ENCODE results near the gene TMEM117. TPM values are rescaled to one million over a fixed set of nuclear protein-coding genes. Genes with fewer than 3 reads are reported as not detected.

Gene TMEM117
- total RNA-seq, 1 donor from 2014 or later, result 12.4 TPM

DNA sequence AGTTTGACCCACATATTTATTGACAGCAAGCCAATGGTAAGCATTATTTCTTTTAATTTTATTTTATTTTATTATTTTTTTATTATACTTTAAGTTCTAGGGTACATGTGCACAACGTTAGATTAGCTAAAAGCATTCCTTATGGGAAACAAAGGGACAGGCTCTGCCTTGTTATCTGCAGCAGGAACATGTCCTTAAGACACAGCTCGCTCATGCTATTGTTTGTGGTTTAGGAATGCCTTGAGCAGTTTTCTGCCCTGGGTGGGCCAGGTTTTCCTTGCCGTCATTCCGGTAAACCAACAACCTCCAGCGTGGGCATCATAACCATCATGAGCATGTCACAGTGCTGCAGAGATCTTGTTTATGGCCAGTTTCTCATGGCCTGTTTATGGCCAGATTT lies 370.2 kb downstream of the TMEM117 start:
- no peaks in the 10 kb centered on the region for H3K36me3 ChIP-seq (ENCODE audit: control insufficient read depth, insufficient read depth, low read length)
- TF ChIP-seq, protein P1, sequence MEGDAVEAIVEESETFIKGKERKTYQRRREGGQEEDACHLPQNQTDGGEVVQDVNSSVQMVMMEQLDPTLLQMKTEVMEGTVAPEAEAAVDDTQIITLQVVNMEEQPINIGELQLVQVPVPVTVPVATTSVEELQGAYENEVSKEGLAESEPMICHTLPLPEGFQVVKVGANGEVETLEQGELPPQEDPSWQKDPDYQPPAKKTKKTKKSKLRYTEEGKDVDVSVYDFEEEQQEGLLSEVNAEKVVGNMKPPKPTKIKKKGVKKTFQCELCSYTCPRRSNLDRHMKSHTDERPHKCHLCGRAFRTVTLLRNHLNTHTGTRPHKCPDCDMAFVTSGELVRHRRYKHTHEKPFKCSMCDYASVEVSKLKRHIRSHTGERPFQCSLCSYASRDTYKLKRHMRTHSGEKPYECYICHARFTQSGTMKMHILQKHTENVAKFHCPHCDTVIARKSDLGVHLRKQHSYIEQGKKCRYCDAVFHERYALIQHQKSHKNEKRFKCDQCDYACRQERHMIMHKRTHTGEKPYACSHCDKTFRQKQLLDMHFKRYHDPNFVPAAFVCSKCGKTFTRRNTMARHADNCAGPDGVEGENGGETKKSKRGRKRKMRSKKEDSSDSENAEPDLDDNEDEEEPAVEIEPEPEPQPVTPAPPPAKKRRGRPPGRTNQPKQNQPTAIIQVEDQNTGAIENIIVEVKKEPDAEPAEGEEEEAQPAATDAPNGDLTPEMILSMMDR (IDR thresholded peaks at IDR 0.05; ENCODE audit: insufficient read depth, low read length, poor library complexity, severe bottlenecking), result no peak
- H3K4me3 ChIP-seq (ENCODE audit: low read depth, low read length), result no peak overlapping the region
- no peaks in the 10 kb centered on the region for H3K27me3 ChIP-seq (ENCODE audit: control insufficient read depth, insufficient read depth, low read length)
- DNase-seq (ENCODE audit: low read depth), result no peak

DNA sequence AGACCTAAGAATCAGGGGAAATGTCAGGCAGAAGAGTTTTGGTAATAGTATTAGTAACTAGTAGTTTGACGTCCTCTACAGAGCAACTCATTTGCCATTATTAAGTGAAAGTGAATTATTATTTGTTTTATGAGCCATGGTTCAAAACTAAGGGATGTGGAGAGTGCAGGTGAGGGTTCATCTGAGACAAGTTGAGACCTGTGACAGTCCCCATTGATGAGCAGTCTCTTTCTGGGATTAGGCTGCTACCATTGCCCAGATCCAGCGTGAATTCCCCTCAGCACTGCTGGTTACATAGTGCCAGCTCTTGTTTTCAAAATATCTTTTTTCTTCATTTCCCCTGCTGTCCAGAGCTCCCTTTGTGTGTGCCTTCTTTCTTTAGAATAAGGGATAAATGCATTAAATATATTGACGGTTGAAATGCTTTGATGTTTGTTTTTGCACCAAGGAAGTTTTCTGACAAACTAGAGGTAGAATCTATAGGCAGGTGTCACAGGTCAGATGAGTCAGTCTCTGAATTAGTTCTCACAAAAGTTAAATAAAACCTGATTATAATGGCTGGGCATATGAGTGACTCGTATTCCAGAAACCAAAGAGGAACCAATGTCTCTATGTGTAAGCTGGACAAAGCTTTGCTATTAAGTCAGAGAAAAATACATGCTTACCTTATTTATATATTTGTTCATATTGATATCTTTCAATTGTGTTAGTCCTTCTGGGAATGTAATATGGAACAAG lies 381.4 kb downstream of the TMEM117 start:
- DNase-seq (ENCODE audit: low read depth), result no peak
- H3K4me3 ChIP-seq (ENCODE audit: low read depth, low read length), result no peak overlapping the region
- H3K36me3 ChIP-seq (ENCODE audit: control insufficient read depth, insufficient read depth, low read length), result no peaks in the 10 kb centered on the region
- no peaks in the 10 kb centered on the region for H3K27me3 ChIP-seq (ENCODE audit: control insufficient read depth, insufficient read depth, low read length)
- TF ChIP-seq, protein P1 (IDR thresholded peaks at IDR 0.05; ENCODE audit: insufficient read depth, low read length, poor library complexity, severe bottlenecking), result no peak

DNA sequence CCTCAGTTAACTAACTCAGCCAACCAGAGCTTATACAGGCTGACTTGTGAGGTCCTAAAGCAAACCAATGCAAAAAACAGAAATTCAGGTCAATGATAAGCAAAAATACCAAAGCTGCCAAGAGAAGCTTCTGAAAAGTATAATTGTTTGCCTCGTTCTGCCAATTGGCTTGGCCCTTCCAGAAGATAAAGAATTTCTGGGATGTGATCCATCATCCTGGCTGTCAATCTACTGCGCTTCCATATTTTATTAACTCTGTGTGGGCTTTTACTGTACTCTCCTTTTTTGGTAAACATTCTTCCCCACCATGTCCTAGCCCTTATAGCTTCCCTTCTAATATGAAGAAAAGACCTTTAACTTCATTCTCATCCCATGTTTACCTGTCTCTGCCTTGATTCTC lies 387.9 kb downstream of the TMEM117 start:
- no peaks in the 10 kb centered on the region for H3K27me3 ChIP-seq (ENCODE audit: control insufficient read depth, insufficient read depth, low read length)
- TF ChIP-seq, protein P1 (IDR thresholded peaks at IDR 0.05; ENCODE audit: insufficient read depth, low read length, poor library complexity, severe bottlenecking), result no peak
- no peak overlapping the region for H3K4me3 ChIP-seq (ENCODE audit: low read depth, low read length)
- H3K36me3 ChIP-seq (ENCODE audit: control insufficient read depth, insufficient read depth, low read length), result no peaks in the 10 kb centered on the region
- no peak for DNase-seq (ENCODE audit: low read depth)

DNA sequence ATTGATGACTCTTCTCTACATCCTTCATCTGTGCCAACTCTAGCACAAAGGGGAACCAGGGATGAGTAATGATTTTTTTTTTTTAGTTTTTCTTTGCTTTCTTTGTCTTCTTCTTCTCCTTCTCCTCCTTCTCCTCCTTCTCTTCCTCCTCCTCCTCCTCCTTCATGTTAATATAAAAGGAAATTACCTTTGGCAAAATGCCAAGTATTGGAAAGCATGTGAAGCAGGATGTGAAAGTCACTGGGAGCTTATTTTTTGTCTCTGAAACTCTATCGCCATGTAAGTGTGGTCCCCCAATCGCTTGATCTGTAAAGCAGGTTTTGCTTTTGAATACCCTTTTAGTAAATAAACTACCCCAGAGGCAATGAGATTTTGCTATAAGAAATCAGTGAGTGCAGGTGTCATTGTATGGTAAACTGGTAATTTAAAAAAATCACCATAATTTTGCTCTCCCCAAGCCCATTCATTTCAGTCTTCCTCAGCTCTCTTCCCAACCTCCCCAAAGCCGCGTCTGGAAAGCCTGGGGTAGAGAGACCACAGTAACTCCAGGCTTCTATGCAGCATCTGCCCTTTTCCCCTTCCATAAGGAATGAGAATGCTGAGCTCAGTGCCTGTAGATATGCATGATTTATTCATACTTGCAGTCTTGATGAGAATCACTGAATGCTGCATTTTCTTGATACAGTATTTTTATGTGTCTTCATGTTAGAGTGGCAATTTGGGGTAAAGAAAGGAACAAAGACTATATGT lies 388.7 kb downstream of the TMEM117 start:
- no peaks in the 10 kb centered on the region for H3K27me3 ChIP-seq (ENCODE audit: control insufficient read depth, insufficient read depth, low read length)
- no peak for DNase-seq (ENCODE audit: low read depth)
- H3K4me3 ChIP-seq (ENCODE audit: low read depth, low read length), result no peak overlapping the region
- no peaks in the 10 kb centered on the region for H3K36me3 ChIP-seq (ENCODE audit: control insufficient read depth, insufficient read depth, low read length)
- TF ChIP-seq, protein P1 (IDR thresholded peaks at IDR 0.05; ENCODE audit: insufficient read depth, low read length, poor library complexity, severe bottlenecking), result no peak

DNA sequence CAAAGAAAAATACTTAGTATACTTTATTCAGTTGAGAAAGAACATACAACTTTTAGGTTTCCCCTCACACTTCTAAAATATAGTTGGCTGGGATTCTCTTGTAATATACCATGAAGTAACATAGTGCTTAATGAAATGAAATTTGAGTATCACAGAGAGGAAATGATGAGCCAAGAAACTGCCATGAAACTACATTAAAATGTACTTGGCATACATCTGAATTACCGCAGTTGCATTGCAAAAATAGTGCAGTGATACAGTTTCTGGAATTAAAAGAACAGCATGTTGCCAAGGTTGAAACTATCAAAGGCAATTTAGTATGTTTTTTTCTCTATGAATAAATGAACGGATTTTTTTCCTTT lies 389.2 kb downstream of the TMEM117 start:
- H3K4me3 ChIP-seq (ENCODE audit: low read depth, low read length), result no peak overlapping the region
- TF ChIP-seq, protein P1 (IDR thresholded peaks at IDR 0.05; ENCODE audit: insufficient read depth, low read length, poor library complexity, severe bottlenecking), result no peak
- H3K36me3 ChIP-seq (ENCODE audit: control insufficient read depth, insufficient read depth, low read length), result no peaks in the 10 kb centered on the region

More for the DNA sequence above, 389.2 kb downstream of the TMEM117 start:
- H3K27me3 ChIP-seq (ENCODE audit: control insufficient read depth, insufficient read depth, low read length), result no peaks in the 10 kb centered on the region
- no peak for DNase-seq (ENCODE audit: low read depth)

Measured in kidney epithelial cell (primary cell).